COLO829 (cell line): Measurements from ENCODE around the gene MED22.
A peak's percentile ranks its signal among the peaks of the same experiment; 100 is the strongest.

ENCODE experiments used
- DNase-seq: peaks from one replicate; pipeline ENCODE4 v3.0.0; 2012; ENCODE audit warnings: low spot score

The MED22 gene

DNA sequence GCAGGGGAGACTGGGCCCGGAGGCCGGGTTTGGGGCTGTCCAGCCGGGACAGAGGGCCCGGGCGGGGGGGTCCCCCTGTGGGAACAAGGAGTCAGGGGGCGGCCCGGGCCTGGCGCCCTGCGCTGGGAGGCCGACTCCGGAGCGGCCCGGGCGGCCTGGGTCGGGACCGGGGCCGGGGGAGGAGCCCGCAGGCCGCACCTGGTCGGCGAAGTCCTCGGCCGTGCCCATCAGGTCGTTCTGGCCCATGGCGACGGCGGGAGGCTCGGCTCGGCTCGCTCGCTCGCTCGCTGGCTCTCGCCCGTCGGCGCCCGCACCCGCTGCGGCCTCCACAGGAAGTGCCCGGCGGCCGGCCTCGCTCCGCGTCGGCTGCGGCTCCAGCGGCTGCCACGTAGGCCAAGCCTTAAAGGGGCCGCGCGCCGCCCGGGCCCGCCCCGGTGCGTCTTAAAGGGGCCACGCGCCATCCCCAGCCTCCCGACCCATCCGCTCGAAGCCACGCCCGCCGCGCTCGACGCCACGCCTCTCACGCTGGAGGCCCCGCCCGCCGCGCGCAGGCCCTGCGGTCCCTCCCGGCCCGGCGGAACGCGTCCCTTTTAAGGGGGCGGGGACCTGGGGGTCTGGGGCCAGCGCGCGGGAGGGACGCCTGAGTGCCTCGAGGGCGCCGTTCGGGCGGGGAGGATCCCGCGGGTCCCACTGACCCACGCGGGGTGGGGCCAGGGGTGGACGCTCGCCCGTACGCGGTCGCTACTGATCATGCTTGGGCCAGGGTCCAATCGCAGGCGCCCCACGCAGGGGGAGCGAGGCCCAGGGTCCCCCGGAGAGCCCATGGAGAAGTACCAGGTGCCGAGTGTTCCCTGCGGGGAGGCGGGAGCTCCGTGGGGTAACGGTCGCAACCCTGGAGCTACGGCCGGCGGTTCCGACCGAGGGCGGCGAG, 28.1 kb upstream of the MED22 start, which contains the start of the genes STKLD1 and SURF4:
Gene STKLD1, plus strand, starts transcription at position 643 of the 931 bp plus-strand sequence. Its CDS starts 108 bp downstream, at position 751.
Gene SURF4, minus strand, starts transcription at position 337 of the 931 bp plus-strand sequence. Its CDS starts 91 bp downstream, at position 246.
- peak; percentile 99 for DNase-seq

GRCh38 chr9:133375116-133375723, 27.3 kb upstream of the MED22 start:
- peak; percentile 51 for DNase-seq

DNA sequence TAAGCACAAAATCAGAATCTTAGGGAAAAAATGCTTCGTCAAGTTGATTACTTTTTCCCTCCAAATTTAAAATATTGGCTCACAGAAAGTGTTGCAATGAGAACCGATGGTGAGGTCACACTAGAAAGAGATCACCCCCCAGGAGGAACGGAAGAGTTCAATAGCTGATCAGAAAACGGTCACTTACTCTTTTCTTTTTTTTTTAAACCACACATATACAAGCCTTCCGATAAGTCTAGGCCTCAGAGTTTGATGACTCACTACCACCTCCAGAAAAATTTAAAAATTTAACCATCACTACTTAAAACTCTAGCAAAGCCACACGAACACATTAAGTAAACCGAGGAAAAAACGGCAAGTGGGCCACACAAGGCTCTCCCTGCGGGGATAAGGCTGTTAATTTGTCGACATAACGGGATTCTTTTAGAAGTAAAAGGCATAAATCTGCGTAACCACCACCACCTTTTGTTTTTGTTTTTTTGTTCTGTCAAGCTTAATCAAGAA, 26.7 kb upstream of the MED22 start:
- DNase-seq = no peak

DNA sequence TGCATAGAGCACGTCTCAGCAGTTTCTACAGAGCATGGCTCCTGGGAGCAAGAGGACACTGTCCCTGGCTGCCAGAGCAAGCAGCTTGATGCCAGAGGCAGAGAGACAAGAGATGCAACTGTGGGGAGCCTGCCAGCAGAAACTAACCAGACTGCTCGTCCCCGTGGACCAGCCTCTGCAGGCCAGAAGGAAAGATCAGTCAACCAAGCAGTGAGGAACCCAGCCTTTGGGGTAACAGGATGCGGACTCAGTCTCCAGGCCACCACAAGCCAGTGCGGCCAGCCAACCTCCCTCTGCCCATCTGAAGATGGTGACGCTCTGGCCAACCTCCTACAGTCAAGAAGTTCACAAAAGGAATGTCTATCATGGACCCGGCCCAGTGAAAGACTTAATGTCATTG, 24.2 kb upstream of the MED22 start:
- no peak for DNase-seq

GRCh38 chr9:133371261-133371711, 23.4 kb upstream of the MED22 start:
- DNase-seq = no peak

GRCh38 chr9:133370685-133371084, 22.8 kb upstream of the MED22 start:
- DNase-seq = no peak

DNA sequence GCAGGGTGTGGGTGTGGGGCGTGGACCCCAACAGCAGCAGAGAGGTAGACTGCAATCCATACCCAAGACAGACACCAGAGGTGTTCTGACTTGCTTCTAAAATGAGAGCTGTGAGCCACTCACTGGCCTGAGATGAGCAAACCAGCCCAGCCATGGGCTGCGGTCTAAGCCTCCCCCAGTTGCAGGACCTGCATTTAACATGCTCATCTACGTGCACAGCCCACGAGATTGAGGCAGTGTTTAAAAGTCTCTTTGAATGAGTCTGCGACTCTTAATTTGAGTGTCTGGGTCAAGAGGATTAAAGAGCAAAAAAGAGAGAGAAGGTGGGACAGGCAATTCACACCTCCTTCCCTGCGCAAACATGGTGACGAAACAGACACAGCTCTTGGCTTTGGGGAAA, 22.0 kb upstream of the MED22 start:
- no peak for DNase-seq

DNA sequence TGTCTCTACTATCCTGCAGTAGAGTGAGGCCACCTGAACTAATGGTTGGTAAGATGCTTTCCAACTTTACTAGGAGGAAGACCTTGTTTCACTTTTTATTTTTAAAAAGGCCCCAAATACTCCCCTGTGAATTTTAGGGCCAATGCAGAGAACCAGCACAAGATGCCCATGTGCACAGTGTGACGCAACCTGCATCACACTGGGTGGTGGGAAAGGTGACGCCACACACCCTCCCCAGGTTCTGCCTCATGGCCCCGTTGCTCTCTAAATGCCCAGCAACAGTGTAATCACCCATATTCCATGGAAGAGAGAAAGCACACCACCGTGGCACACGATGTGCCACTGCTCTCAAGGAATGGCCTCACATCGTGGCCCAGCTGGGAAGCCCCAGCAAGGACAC, 21.5 kb upstream of the MED22 start:
- no peak for DNase-seq

DNA sequence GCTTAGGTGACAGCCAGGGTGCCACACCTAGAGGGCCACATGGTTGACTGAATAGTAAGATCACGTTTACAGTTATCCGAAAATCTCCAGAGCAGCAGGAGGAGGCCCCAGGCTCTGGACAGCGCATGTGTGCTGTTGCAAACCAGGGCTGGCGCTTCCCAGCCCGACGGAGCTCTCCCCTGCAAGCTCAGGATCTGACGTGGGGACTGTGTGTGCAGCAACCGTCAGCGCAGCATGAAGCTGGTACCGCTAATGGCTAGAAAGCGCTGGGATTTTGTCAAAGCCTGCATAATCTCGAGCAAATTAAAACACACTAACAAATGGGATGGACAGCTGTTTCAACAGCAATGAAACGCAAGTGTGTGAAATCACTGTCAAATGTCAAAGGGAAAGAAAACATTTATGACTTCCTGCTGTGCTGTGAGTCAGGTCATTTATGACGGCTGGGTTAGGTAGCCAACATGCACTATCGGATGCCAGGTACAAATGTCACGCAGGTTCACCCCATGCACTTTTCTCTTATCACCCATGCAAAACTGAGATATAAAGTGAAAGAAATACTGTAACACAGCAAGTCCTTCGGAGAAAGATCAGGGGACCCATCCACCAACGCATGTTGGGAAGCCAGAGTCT, 20.4 kb upstream of the MED22 start:
- DNase-seq = no peak

DNA sequence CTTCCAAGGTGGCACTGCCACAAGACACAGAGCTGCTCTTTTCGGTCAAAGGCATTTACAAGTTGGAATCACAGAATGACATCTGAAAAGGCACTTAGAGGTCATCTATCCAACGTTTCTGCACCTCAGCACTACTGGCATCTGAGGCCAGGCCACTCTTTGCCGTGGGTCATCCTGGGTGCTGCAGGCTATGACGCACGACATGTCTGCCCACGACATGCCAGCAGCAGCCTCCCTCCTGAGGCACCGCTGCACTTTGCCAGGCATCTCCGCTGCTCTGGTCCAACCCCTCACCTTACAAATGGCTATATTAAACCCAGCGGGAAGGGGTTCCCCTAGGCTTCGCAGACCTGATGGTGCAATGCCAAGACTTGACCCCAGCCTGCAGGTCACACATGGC, 19.8 kb upstream of the MED22 start:
- DNase-seq = no peak

GRCh38 chr9:133367221-133367620, 19.3 kb upstream of the MED22 start:
- no peak for DNase-seq

DNA sequence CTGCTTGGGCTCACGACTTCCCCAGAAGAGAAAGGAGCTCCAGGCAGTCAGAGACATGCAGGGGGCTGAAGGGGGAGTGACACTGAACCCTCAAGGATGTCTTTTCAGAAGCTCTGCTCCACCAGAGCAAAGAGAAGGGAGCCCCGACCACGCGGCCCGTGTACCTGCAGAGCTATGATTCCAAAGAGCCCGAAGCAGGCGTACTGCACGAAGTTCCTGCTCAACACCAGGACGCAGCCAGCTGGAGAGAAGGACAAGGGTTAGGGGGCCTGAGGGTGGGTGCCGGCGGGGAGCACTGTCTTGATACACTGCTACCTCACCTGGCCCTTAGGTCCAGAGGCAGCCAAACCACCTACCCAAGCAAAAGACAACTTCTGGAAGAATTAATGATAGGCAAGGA, 18.5 kb upstream of the MED22 start:
- DNase-seq = no peak

GRCh38 chr9:133362359-133363044, 14.6 kb upstream of the MED22 start:
- no peak for DNase-seq

DNA sequence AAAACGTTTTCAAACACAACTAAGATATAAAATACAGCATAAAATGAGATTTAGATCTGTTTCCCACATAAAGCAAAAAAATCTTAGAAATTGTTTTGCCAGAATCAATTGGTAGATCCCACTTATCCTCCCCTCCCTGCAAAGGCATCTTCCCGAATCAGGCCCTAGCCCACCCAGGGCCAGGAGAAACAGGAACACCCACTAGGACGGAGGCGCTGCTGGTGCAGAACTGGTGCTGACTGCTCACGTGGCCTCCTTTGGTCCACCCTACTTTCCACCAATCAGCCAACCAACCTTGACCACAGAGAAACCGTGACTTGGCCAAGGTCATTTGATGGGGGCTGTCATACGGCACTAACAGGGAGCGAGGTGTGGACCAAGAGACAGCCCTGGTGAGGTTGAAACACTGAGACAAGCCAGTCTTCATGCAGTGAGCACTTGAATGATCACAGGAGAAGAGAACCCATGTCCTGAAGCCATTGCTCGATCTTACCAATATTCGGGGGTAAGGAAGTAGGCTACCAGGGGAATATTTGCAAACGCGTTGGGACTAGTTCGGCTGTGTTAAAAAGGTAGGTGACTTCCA, 13.7 kb upstream of the MED22 start:
- DNase-seq = no peak

- no peak for DNase-seq
These were observed 12.8 kb upstream of the MED22 start for GRCh38 chr9:133360400-133361393.

DNA sequence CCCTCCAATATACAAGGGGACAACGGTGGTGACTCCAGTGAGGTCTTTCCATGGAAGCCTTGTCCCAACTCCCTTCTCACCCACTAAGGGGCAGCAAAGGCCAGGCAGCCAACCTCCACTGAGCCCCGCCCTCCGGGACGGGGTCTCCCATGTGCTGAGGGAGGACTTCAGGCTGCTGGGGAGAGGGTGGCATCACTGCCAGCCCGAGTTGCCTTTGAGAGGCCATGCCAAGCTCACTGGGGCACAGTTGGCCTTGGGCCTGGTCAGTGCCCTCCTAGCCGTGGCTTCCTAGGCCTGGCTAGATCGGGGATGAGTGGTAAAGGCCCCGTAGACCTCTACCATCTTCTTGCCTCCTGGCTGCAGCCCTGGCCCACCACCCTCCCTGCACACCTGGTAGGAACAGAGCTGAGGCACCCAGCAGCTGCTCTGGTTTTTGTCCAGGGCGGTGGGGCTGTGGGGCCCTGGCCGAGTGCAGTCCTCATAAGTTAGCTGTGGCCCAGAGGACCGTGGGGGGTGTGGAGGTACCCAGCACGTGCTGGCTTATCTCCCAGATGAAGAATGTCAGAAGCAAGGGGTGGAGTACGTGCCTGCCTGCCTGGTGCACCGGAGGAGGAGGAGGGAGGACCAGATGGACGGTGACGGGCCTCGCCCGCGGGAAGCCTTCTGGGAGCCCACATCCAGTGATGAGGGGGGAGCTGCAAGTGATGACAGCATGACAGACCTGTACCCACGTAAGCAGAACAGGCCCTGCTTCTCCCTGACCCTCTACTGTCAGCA, 11.7 kb upstream of the MED22 start:
- DNase-seq = no peak

- no peak for DNase-seq
These were observed 9.7 kb upstream of the MED22 start for GRCh38 chr9:133357656-133358055.

- peak; percentile 76 for DNase-seq
These were observed 8.6 kb upstream of the MED22 start, which contains the start of the genes SURF1 and SURF2 for GRCh38 chr9:133356391-133357091. Gene SURF1 (minus strand): TSS chr9:133356487. CDS start chr9:133356453, 34 bp downstream. Gene SURF2 (plus strand): TSS chr9:133356550. CDS start chr9:133356593, 43 bp downstream.
